Heart left ventricle (tissue), 13 donors: ENCODE measurements around the gene ATP2B2.

Experiments used
- CTCF ChIP-seq, 12 donors: fragments of 200-600 bp; sonication (generic) in 4 of 12; IDR thresholded peaks; one replicate each; pipeline versions ENCODE4 v1.5.0 to v1.8.0; 2018 to 2022; ENCODE audit warnings: antibody characterized with exemption in 12 of 12, mild to moderate bottlenecking in 5 of 12
- POLR2A ChIP-seq, 2 donors: fragments of 450-650 bp; IDR thresholded peaks; one replicate each; pipeline ENCODE4 v1.6.1; 2017; ENCODE audit warnings: antibody characterized with exemption in 2 of 2, mild to moderate bottlenecking in 2 of 2, moderate library complexity in 2 of 2
- donor health status: ischemic (EF 13 %, LVEDD 7.1; RV severe dilation, severe dysfunction).
- donor health status: DM: no; HTN: yes; CAD: no.
- donor health status: DM: no; HTN: no; CAD: no.
- donor health status: ischemic (EF 25% LVEDD 6.9; RV normal size, moderate dysfunction).
- donor health status: ischemic (EF 25% LVEDD 5.7; RV mildly dilated, moderate dysfunction).
- donor health status: ischemic (EF 35%, LVEDD 5.7; RV mildly dilated, moderate dysfunction).
- donor health status: nonischemic (EF 11% LVEDD 7.7; RV severe dilation, severe dysfunction).
- donor health status: DM: yes; HTN: yes; CAD: no.
- donor health status: PGD.
- donor health status: ischemic (EF 29% LVEDD 5.4; RV normal size, mild dysfunction).
- donor health status: nonischemic (EF 23%, LVEDD 6.1; RV moderate dilation, normal function).

DNA sequence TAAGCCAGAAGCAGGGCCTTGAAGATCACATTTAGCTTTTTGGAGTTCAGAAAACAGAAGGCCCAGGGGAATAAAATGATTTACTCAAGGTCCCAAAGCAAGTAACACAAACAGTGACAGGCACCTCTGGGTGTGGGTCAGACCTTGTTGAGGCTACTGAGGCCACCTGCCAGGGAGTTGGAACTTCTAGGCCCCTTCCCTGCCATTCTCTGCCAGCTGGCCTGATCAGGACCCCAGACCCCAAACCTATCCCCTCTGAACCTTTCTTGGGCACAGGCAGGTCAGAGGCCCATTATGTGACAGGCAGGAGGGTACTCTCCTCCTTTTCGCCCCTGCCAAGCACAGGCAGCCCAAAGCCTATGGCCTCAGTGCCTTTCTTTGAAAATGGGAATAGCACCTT, 49.4 kb upstream of the ATP2B2 start:
- no peak for TF ChIP-seq CTCF (IDR thresholded peaks at IDR 0.05)
- TF ChIP-seq POLR2A (IDR thresholded peaks at IDR 0.05), result no peak
